OCI-LY7 (cell line): ENCODE measurements around the gene TRA2B.

Experiments
- EZH2phosphoT487 ChIP-seq: fragments of 200-600 bp; sonication (generic); IDR thresholded peaks from 2 replicates; pipeline ENCODE4 v1.6.1; 2018; ENCODE audit warnings: low read depth, borderline replicate concordance, mild to moderate bottlenecking, mixed run types, antibody characterized with exemption, low read length, moderate library complexity, mixed read lengths
- TF ChIP-seq, protein P1 (sequence below): fragments of 200-600 bp; sonication (generic); conservative IDR thresholded peaks from 2 replicates; pipeline ENCODE4 v1.5.1; 2014; ENCODE audit warnings: mild to moderate bottlenecking, antibody characterized with exemption, low read length, moderate library complexity, mixed read lengths

DNA sequence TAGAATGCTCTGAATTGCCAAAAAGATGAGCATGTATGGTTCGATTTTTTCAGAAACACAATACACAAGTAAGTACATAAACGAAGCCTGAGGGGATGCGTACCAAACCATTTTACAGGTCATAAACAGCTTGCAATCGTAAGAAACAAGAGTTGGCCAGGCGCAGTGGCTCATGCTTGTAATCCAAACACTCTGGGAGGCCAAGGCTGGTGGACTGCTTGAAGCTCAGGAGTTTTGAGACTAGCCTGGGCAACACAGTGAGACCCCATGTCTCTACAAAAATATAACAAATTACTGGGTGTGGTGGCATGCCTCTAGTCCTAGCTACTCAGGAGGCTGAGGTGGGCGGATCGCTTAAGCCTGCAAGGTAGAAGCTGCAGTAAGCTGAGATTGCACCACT is 13.4 kb downstream of the TRA2B start:
- TF ChIP-seq, protein P1, sequence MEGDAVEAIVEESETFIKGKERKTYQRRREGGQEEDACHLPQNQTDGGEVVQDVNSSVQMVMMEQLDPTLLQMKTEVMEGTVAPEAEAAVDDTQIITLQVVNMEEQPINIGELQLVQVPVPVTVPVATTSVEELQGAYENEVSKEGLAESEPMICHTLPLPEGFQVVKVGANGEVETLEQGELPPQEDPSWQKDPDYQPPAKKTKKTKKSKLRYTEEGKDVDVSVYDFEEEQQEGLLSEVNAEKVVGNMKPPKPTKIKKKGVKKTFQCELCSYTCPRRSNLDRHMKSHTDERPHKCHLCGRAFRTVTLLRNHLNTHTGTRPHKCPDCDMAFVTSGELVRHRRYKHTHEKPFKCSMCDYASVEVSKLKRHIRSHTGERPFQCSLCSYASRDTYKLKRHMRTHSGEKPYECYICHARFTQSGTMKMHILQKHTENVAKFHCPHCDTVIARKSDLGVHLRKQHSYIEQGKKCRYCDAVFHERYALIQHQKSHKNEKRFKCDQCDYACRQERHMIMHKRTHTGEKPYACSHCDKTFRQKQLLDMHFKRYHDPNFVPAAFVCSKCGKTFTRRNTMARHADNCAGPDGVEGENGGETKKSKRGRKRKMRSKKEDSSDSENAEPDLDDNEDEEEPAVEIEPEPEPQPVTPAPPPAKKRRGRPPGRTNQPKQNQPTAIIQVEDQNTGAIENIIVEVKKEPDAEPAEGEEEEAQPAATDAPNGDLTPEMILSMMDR: no peak
- TF ChIP-seq EZH2phosphoT487: no peak
